Measurements from ENCODE around the gene EXOC7. TPM values are rescaled to one million over a fixed set of nuclear protein-coding genes. Genes with fewer than 3 reads are reported as not detected.

Gene EXOC7
- total RNA-seq, 2 donors from 2014 or later = 136 to 159 TPM

- H3K4me1 ChIP-seq (replicated peaks) = no peaks in the 10 kb centered on the region
- no peak for TF ChIP-seq POLR2A (IDR thresholded peaks at IDR 0.05)
- no peak for TF ChIP-seq POLR2AphosphoS5 (IDR thresholded peaks at IDR 0.05)
- peak in 1 of 4 experiments; percentile 19 for TF ChIP-seq CTCF (IDR thresholded peaks at IDR 0.05)
- 66% methylated on average over 3 of the region's 3 CpGs for WGBS
- H3K9me3 ChIP-seq = no peaks in the 10 kb centered on the region
- DNase-seq (ENCODE audit: low spot score) = no peak
- H3K36me3 ChIP-seq = peaks cover 14 to 28% of the 10 kb centered on the region in 2 donors
- no peaks in the 10 kb centered on the region for H3K27me3 ChIP-seq (replicated peaks; ENCODE audit: insufficient read depth)
- no peak overlapping the region for H3K27ac ChIP-seq
- H3K4me3 ChIP-seq = no peak overlapping the region
- intact Hi-C loops (cut with DNase I) = no loop called here
These were observed 46.7 kb downstream of the EXOC7 start for GRCh38 chr17:76056882-76057281.

GRCh38 chr17:76054112-76054476, 49.5 kb downstream of the EXOC7 start:
- Histone ChIP-seq H3K4me3 (no peak overlapping the region), H3K27ac (no peak overlapping the region), H3K9me3 (no peaks in the 10 kb centered on the region), H3K27me3 (replicated peaks; ENCODE audit: insufficient read depth) (no peaks in the 10 kb centered on the region), H3K36me3 (peaks cover 15 to 18% of the 10 kb centered on the region in 2 donors), H3K4me1 (replicated peaks) (no peaks in the 10 kb centered on the region)
- intact Hi-C loops (cut with DNase I) = no loop called here
- TF ChIP-seq CTCF (IDR thresholded peaks at IDR 0.05) = no peak
- no peak for TF ChIP-seq POLR2A (IDR thresholded peaks at IDR 0.05)
- no peak for TF ChIP-seq POLR2AphosphoS5 (IDR thresholded peaks at IDR 0.05)
- WGBS = 78% methylated on average over 4 of the region's 4 CpGs
- DNase-seq (ENCODE audit: low spot score) = no peak

GRCh38 chr17:76053246-76054111, 50.1 kb downstream of the EXOC7 start:
- TF ChIP-seq POLR2AphosphoS5 (IDR thresholded peaks at IDR 0.05) (no peak), CTCF (IDR thresholded peaks at IDR 0.05) (no peak), POLR2A (IDR thresholded peaks at IDR 0.05) (no peak)
- Histone ChIP-seq H3K9me3 (no peaks in the 10 kb centered on the region), H3K27ac (no peak overlapping the region), H3K36me3 (peaks cover 11 to 18% of the 10 kb centered on the region in 2 donors), H3K4me1 (replicated peaks) (no peaks in the 10 kb centered on the region), H3K4me3 (no peak overlapping the region), H3K27me3 (replicated peaks; ENCODE audit: insufficient read depth) (no peaks in the 10 kb centered on the region)
- WGBS = 67% methylated on average over 17 of the region's 17 CpGs
- DNase-seq (ENCODE audit: low spot score) = no peak
- intact Hi-C loops (cut with DNase I) = no loop called here

GRCh38 chr17:76051561-76051960, 52.0 kb downstream of the EXOC7 start:
- TF ChIP-seq CTCF (IDR thresholded peaks at IDR 0.05) (no peak), POLR2A (IDR thresholded peaks at IDR 0.05) (no peak), POLR2AphosphoS5 (IDR thresholded peaks at IDR 0.05) (peak; percentile 24)
- Histone ChIP-seq H3K27ac (peak overlapping the region; percentile 28 to 54), H3K4me1 (replicated peaks) (no peaks in the 10 kb centered on the region), H3K4me3 (no peak overlapping the region), H3K36me3 (peaks cover 8 to 19% of the 10 kb centered on the region in 2 donors), H3K9me3 (no peaks in the 10 kb centered on the region), H3K27me3 (replicated peaks; ENCODE audit: insufficient read depth) (no peaks in the 10 kb centered on the region)
- WGBS = 41% methylated on average over 6 of the region's 6 CpGs
- intact Hi-C loops (cut with DNase I) = no loop called here
- peak; percentile 42 for DNase-seq (ENCODE audit: low spot score)

All from prostate gland (tissue), 2 donors.